ENCODE data around the gene PSTPIP2. TPM values are rescaled to one million over a fixed set of nuclear protein-coding genes. Genes with fewer than 3 reads are reported as not detected.
A peak's percentile ranks its signal among the peaks of the same experiment; 100 is the strongest.

PSTPIP2 gene
- total and polyA plus RNA-seq, 9 of the 15 experiments (the other 6 are each of a cell fraction or from before 2014, with no cell fraction given) = 14.0 to 45.7 (median 27.1) TPM

- ChIA-PET POLR2A (no interaction called here), CTCF (ENCODE audit: low intra/inter-chr PET ratio) (no interaction called here)
Observed at GRCh38 chr18:46062781-46063180, 9.3 kb downstream of the PSTPIP2 start.

More at GRCh38 chr18:46062781-46063180, 9.3 kb downstream of the PSTPIP2 start:
- peaks cover 10 to 44% of the 10 kb centered on the region in 2 experiments; a peak in 4 of 5 replicates for H3K4me1 ChIP-seq (replicated peaks in 1 of 2; ENCODE audit: control insufficient read depth in 2 of 2, insufficient read depth in 2 of 2, low read length in 2 of 2)
- FAIRE-seq = peak; percentile 79
- peak overlapping the region; percentile 63 for H3K27ac ChIP-seq (ENCODE audit: extremely low read depth, low read depth, low read length)
- H3K9me3 ChIP-seq (replicated peaks; ENCODE audit: control insufficient read depth, insufficient read depth, low read depth, low read length) = no peaks in the 10 kb centered on the region
- H3K27me3 ChIP-seq (ENCODE audit: control insufficient read depth in 2 of 2, insufficient read depth in 2 of 2, low read length in 2 of 2) = no peaks in the 10 kb centered on the region
- peak; percentile 45 for ATAC-seq
- peak overlapping the region in 1 of 2 experiments; percentile 35; a peak in 2 of 4 replicates for H3K9ac ChIP-seq (ENCODE audit: insufficient read depth in 1 of 2, low read depth in 2 of 2, low read length in 2 of 2)
- no peaks in the 10 kb centered on the region for H3K9me1 ChIP-seq (ENCODE audit: control insufficient read depth, insufficient read depth, low read length)
- no peak for TF ChIP-seq ZNF217 (CRISPR knock-in tag; IDR thresholded peaks at IDR 0.05)
- no peak for TF ChIP-seq SNIP1 (IDR thresholded peaks at IDR 0.05; ENCODE audit: low read depth)
- no peak for TF ChIP-seq NR2F6 (CRISPR knock-in tag; IDR thresholded peaks at IDR 0.05)
- TF ChIP-seq SMARCE1 (IDR thresholded peaks at IDR 0.05) = no peak
- no peak for TF ChIP-seq RUNX1 (IDR thresholded peaks at IDR 0.05; ENCODE audit: low read depth)
- no peak for TF ChIP-seq ETV1 (tag; conservative IDR thresholded peaks at IDR 0.05; ENCODE audit: low read depth)
- 0 out of 2 replicates have a peak, but pooled peaks have one; percentile 7 for TF ChIP-seq CEBPB (tag; IDR thresholded peaks at IDR 0.05)
- peak; percentile 20; the same call in 1 of the 2 replicates for TF ChIP-seq CEBPG (CRISPR knock-in tag; IDR thresholded peaks at IDR 0.05)
- TF ChIP-seq CEBPG (tag; conservative IDR thresholded peaks at IDR 0.05 in 1 of 2, IDR thresholded peaks at IDR 0.05 in 1 of 2) = no peak
- TF ChIP-seq U2AF2 (optimal IDR thresholded peaks at IDR 0.05; ENCODE audit: low read depth, low read length) = no peak
- TF ChIP-seq ARID1B (IDR thresholded peaks at IDR 0.05) = 0 out of 2 replicates have a peak, but pooled peaks have one; percentile 20
- 0 out of 4 replicates have a peak, but pooled peaks of 1 of the 2 experiments have one; percentile 18 for TF ChIP-seq HDAC1 (IDR thresholded peaks at IDR 0.05)
- no peak for TF ChIP-seq ZNF184 (CRISPR knock-in tag; IDR thresholded peaks at IDR 0.05)
- TF ChIP-seq MAX (CRISPR knock-in tag; IDR thresholded peaks at IDR 0.05) = 0 out of 2 replicates have a peak, but pooled peaks have one; percentile 16
- TF ChIP-seq, protein P1, sequence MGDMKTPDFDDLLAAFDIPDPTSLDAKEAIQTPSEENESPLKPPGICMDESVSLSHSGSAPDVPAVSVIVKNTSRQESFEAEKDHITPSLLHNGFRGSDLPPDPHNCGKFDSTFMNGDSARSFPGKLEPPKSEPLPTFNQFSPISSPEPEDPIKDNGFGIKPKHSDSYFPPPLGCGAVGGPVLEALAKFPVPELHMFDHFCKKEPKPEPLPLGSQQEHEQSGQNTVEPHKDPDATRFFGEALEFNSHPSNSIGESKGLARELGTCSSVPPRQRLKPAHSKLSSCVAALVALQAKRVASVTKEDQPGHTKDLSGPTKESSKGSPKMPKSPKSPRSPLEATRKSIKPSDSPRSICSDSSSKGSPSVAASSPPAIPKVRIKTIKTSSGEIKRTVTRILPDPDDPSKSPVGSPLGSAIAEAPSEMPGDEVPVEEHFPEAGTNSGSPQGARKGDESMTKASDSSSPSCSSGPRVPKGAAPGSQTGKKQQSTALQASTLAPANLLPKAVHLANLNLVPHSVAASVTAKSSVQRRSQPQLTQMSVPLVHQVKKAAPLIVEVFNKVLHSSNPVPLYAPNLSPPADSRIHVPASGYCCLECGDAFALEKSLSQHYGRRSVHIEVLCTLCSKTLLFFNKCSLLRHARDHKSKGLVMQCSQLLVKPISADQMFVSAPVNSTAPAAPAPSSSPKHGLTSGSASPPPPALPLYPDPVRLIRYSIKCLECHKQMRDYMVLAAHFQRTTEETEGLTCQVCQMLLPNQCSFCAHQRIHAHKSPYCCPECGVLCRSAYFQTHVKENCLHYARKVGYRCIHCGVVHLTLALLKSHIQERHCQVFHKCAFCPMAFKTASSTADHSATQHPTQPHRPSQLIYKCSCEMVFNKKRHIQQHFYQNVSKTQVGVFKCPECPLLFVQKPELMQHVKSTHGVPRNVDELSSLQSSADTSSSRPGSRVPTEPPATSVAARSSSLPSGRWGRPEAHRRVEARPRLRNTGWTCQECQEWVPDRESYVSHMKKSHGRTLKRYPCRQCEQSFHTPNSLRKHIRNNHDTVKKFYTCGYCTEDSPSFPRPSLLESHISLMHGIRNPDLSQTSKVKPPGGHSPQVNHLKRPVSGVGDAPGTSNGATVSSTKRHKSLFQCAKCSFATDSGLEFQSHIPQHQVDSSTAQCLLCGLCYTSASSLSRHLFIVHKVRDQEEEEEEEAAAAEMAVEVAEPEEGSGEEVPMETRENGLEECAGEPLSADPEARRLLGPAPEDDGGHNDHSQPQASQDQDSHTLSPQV (IDR thresholded peaks at IDR 0.05) = 0 out of 2 replicates have a peak, but pooled peaks have one; percentile 50
- peak; percentile 25 for TF ChIP-seq CBFA2T3 (IDR thresholded peaks at IDR 0.05)
- TF ChIP-seq NFE2 (IDR thresholded peaks at IDR 0.05; ENCODE audit: low read depth) = peak; percentile 27; the same call in 1 of the 2 replicates
- no peak for TF ChIP-seq ZNF766 (CRISPR knock-in tag; conservative IDR thresholded peaks at IDR 0.05)
- no peak for TF ChIP-seq ATF7 (IDR thresholded peaks at IDR 0.05)
- TF ChIP-seq TCF3 (CRISPR knock-in tag; IDR thresholded peaks at IDR 0.05) = peak; percentile 25; the same call in 1 of the 2 replicates
- TF ChIP-seq DPF2 (IDR thresholded peaks at IDR 0.05) = 0 out of 2 replicates have a peak, but pooled peaks have one; percentile 16
- TF ChIP-seq ZFP30 (CRISPR knock-in tag; IDR thresholded peaks at IDR 0.05; ENCODE audit: borderline replicate concordance) = no peak
- no peaks in the 10 kb centered on the region for H4K20me1 ChIP-seq (replicated peaks; ENCODE audit: control insufficient read depth, insufficient read depth, low read length)
- 14% methylated on average over 5 of the region's 5 CpGs for WGBS (ENCODE audit: insufficient coverage, low coverage, missing lambda C conversion rate)
- intact Hi-C loops (cut with micrococcal nuclease) = no loop called here
- H3K4me2 ChIP-seq (ENCODE audit: insufficient read depth, low read length) = peak overlapping the region; percentile 72
- 0 out of 2 replicates have a peak overlapping the region, but pooled peaks have one; percentile 33 for H2AFZ ChIP-seq (ENCODE audit: low read depth, low read length)
- no TSS peak for BruUV-seq (replicated peaks)
- in situ Hi-C loops (cut with MboI) = no loop called here
- no peak overlapping the region for H3K4me3 ChIP-seq
- H3K79me2 ChIP-seq (ENCODE audit: control insufficient read depth, insufficient read depth, low read length) = peaks cover 58% of the 10 kb centered on the region
- DNase-seq (ENCODE audit: extremely low read depth in 1 of 4, low spot score in 3 of 4) = peak in 1 of 4 experiments; percentile 58
- peaks cover 2% of the 10 kb centered on the region; the same call in 2 of the 3 replicates for H3K36me3 ChIP-seq (ENCODE audit: control insufficient read depth, insufficient read depth, low read length)
